HG02970 (cell line): Measurements from ENCODE around the gene CEP68.
A peak's percentile ranks its signal among the peaks of the same experiment; 100 is the strongest.
"Not testable (repeated sequence)": the region's sequence is repeated elsewhere in the genome, so short reads cannot be mapped to it uniquely, and the experiment has no call there.

Experiments
- ATAC-seq: cut with Tn5 transposase; IDR thresholded peaks from one replicate; pipeline ENCODE4 v1.9.1; 2021; ENCODE audit warnings: mild to moderate bottlenecking, moderate library complexity, moderate number of reproducible peaks; ENCODE audit not compliant: unreplicated experiment, low FRiP score

Gene CEP68

GRCh38 chr2:65056215-65057053 is at the start of gene CEP68:
Gene CEP68 (plus strand): TSS chr2:65056416. CDS start chr2:65069445, 13,029 bp downstream.
- peak; percentile 90 for ATAC-seq

GRCh38 chr2:65013776-65014175 is 42.4 kb upstream of the CEP68 start:
- no peak for ATAC-seq

GRCh38 chr2:65015731-65016130 is 40.5 kb upstream of the CEP68 start:
- no peak for ATAC-seq

- ATAC-seq: no peak
Measured at GRCh38 chr2:65016789-65017188, 39.4 kb upstream of the CEP68 start.

- no peak for ATAC-seq
Measured at GRCh38 chr2:65017335-65017734, 38.9 kb upstream of the CEP68 start.

- no peak for ATAC-seq
Measured at GRCh38 chr2:65018141-65018582, 38.1 kb upstream of the CEP68 start.

- ATAC-seq: no peak
Measured at GRCh38 chr2:65019010-65019409, 37.2 kb upstream of the CEP68 start.

GRCh38 chr2:65019675-65020195 is 36.5 kb upstream of the CEP68 start:
- ATAC-seq: no peak

GRCh38 chr2:65020251-65020650 is 36.0 kb upstream of the CEP68 start:
- ATAC-seq: not testable (repeated sequence)

GRCh38 chr2:65020943-65021528 is 35.2 kb upstream of the CEP68 start:
- no peak for ATAC-seq

GRCh38 chr2:65021709-65022108 is 34.5 kb upstream of the CEP68 start:
- ATAC-seq: no peak

- ATAC-seq: no peak
Measured at GRCh38 chr2:65022189-65022588, 34.0 kb upstream of the CEP68 start.

- ATAC-seq: no peak
Measured at GRCh38 chr2:65023742-65024141, 32.5 kb upstream of the CEP68 start.

- no peak for ATAC-seq
Measured at GRCh38 chr2:65024149-65024829, 31.9 kb upstream of the CEP68 start.

GRCh38 chr2:65025453-65026123 is 30.6 kb upstream of the CEP68 start:
- ATAC-seq: no peak

- ATAC-seq: no peak
Measured at GRCh38 chr2:65026154-65026553, 30.1 kb upstream of the CEP68 start.

- no peak for ATAC-seq
Measured at GRCh38 chr2:65026704-65027464, 29.3 kb upstream of the CEP68 start.

GRCh38 chr2:65027616-65028244 is 28.5 kb upstream of the CEP68 start:
- ATAC-seq: no peak
